GM19467 (cell line): ENCODE data around the gene PTGFRN.

ENCODE experiments used
- ATAC-seq: cut with Tn5 transposase; IDR thresholded peaks from one replicate; pipeline ENCODE4 v1.9.1; 2021; ENCODE audit warnings: mild to moderate bottlenecking, moderate library complexity; ENCODE audit not compliant: unreplicated experiment

The PTGFRN gene

DNA sequence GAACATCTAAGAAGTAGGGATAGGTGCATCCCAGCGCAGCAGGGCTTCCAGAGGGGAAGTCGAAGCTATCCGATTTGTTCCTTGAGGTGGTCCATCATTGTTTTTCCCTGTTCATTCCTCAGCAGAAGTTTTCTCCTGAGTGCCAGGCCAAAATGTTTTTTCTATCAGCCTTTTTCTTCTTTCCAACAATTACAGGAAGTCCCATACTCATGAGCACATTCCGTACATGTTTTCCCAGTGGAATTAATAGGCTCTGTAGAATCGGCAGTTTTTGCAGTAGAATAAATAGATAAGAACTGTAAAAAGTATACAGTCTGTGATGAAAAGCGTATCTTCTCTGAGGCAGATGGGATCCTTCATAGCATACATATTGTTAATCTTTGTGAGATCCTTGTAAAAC is 116.6 kb downstream of the PTGFRN start:
- no peak for ATAC-seq

DNA sequence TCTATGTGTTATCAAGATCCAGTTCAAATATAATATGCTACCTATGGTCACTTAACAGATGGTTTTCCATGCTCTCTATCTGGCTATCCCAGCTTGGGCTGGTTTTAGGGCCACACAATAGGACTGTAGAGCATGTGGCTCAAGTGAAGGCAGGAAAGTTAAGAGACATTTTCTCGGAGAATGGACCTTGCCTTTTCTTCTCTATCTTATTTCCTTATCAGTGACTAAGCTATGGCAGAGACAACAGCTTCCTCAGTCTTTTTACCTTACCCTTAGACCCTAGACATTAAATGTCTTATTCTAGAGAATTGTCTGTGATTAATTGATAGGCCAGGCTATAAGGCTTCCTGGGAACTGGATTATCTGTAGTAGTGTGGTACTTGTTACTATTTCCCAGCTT is 120.0 kb downstream of the PTGFRN start:
- ATAC-seq = no peak

DNA sequence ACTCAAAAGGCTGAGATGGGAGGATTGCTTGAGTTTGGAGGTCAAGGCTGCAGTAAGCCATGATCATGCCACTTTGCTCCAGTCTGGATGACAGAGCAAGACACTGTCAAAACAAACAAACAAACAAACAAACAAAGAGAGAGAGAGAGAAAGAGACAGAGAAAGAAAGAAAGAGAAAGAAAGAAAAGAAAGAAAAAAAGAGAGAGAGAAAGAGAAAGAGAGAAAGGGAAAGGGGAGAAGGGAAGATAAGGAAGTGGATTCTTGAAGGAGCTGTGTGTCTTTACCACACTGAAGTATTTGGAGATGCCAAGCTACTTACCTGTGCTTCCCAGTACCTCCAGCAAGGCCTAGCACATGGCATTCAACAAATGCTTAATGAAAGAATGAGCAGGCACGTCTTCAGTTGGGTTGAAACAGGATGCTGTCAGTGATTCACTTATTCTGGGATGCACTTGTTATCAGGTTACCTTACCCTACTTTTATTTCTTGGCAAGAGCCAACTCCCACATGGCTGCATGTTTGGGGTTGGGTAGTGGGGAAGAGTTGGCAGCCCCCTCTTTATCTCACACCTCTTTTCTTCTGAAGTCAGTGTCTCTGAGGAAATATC is 120.7 kb downstream of the PTGFRN start:
- ATAC-seq = no peak

DNA sequence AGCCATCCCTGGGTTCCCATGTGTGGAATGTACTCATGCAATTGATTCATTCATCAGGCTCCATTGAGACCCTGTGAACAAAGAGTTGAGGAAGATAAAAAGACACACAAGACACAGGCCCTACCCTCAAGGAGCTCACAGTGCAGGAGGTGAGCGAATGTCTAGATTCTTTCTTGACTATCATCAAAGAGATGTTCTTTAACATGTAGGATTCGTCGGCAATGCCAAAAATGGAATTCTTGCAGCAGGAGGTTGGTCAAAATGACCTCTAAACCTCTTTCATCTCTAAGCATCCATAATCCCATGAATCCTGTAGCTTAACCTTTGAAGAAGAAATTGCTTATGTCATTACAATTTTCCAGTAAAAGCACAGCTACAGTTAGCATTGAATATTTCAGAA is 122.5 kb downstream of the PTGFRN start:
- ATAC-seq = no peak

GRCh38 chr1:117032681-117033539 is 123.2 kb downstream of the PTGFRN start:
- no peak for ATAC-seq

GRCh38 chr1:117033772-117034171 is 124.1 kb downstream of the PTGFRN start:
- ATAC-seq = no peak

DNA sequence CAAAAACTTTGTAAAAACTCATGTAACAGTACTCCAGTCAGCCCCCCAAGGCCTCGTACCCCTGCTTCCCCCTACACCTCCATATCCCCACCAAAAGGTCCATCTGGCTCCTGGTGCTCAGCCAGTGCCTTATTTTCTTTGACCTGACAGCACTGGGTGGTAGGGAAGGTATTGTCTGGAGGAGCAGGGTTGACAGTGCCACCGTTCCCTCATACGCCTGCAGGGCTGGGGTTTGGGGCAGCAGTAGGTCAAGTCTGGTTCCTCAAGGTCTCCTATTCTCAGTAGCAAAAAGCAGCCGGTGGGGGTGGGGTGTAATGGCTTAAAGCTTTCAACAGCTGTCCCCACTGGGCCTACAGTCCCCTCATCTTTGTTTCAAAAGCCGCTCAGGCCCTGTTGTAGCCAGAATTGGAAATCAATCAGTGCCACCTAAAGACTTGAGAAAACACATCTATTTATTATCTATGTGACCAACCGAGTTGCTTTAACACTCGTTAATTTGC is 125.1 kb downstream of the PTGFRN start:
- no peak for ATAC-seq

DNA sequence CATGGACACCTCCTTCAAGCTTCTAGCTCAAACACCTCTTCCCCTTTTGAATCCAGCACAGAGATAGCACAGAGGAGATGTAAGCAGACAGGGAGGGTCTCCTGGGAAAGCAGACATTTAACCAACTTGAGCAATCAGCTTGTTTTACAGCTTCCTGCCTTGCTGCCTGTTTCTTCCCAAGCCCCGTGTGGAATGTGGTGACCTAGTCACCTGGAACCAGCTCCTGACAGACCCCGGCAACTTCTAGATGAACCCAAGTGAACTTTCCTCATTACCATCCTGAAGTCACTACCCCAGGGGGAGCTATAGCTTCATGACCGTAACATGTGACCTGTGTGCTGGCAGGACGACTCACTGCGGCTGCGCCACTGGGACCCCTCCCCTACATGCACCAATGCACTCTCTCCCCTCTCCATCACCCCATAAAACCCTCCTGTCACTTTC is 126.3 kb downstream of the PTGFRN start:
- no peak for ATAC-seq

DNA sequence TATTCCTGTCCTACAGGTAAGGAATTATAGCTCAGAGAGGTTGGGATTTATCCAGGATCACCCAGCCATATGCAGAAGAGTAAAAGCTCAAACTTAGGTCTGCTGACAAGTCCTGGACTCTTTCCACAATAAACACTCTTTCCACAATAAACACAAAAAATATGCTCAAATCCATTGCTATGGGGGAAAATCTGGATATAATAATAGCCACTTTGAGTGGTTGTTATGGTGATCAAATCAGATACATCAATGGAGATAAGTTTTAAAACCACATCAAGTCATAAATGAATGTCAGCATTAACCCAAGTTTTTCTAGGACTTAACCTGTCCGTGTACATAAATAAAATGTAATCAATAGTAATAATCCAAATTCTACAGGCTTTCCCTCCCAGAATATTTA is 128.1 kb downstream of the PTGFRN start:
- ATAC-seq = no peak

GRCh38 chr1:117038236-117038635 is 128.5 kb downstream of the PTGFRN start:
- ATAC-seq = no peak
